ENCODE data around the gene EML5.

The EML5 gene

DNA sequence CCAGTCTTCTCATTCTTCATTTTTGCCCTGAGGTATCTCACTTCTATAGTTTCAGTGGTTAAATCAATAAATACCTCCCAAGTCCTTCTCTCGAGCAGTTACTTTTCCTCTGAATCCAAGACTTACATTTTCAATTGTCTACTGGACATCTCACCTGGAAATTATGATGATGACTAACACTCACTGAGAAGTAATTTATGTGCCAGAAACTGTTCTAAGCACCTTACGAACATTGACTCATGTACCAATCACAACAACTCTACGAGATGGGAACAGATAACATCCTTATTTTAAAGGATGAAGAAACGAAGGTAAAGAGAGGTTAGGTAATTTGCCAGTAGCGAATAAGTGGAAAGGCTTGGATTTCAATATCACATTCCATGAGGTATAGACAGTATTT lies 94.1 kb downstream of the EML5 start:
- ChIA-PET CTCF (no interaction called here), POLR2A (no interaction called here)
- no peak for TF ChIP-seq ZNF18 (tag by site-specific recombination; IDR thresholded peaks at IDR 0.05)
- no peak for TF ChIP-seq KLF10 (tag by site-specific recombination; IDR thresholded peaks at IDR 0.05)
- TF ChIP-seq, protein P1, sequence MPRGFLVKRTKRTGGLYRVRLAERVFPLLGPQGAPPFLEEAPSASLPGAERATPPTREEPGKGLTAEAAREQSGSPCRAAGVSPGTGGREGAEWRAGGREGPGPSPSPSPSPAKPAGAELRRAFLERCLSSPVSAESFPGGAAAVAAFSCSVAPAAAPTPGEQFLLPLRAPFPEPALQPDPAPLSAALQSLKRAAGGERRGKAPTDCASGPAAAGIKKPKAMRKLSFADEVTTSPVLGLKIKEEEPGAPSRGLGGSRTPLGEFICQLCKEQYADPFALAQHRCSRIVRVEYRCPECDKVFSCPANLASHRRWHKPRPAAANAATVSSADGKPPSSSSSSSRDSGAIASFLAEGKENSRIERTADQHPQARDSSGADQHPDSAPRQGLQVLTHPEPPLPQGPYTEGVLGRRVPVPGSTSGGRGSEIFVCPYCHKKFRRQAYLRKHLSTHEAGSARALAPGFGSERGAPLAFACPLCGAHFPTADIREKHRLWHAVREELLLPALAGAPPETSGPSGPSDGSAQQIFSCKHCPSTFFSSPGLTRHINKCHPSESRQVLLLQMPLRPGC (tag by site-specific recombination; IDR thresholded peaks at IDR 0.05), result no peak
- TF ChIP-seq, protein P2, sequence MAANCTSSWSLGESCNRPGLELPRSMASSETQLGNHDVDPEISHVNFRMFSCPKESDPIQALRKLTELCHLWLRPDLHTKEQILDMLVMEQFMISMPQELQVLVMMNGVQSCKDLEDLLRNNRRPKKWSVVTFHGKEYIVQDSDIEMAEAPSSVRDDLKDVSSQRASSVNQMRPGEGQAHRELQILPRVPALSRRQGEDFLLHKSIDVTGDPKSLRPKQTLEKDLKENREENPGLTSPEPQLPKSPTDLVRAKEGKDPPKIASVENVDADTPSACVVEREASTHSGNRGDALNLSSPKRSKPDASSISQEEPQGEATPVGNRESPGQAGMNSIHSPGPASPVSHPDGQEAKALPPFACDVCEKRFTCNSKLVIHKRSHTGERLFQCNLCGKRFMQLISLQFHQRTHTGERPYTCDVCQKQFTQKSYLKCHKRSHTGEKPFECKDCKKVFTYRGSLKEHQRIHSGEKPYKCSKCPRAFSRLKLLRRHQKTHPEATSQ (tag by site-specific recombination; IDR thresholded peaks at IDR 0.05), result no peak
- TF ChIP-seq HOXA7 (CRISPR knock-in tag; IDR thresholded peaks at IDR 0.05; ENCODE audit: borderline replicate concordance), result no peak
- no peak for TF ChIP-seq ZNF335 (tag by site-specific recombination; conservative IDR thresholded peaks at IDR 0.05)
- no peak for TF ChIP-seq ZNF157 (tag by site-specific recombination; IDR thresholded peaks at IDR 0.05)
- no peak for TF ChIP-seq ZNF311 (tag by site-specific recombination; IDR thresholded peaks at IDR 0.05; ENCODE audit: borderline replicate concordance)
- TF ChIP-seq ZEB2 (tag by site-specific recombination; IDR thresholded peaks at IDR 0.05), result no peak
- no peak for TF ChIP-seq ZNF624 (tag by site-specific recombination; IDR thresholded peaks at IDR 0.05)
- TF ChIP-seq ZNF707 (tag by site-specific recombination; IDR thresholded peaks at IDR 0.05), result no peak
- TF ChIP-seq KLF7 (tag by site-specific recombination; IDR thresholded peaks at IDR 0.05; ENCODE audit: borderline replicate concordance), result no peak
- no peak for TF ChIP-seq ZNF214 (tag by site-specific recombination; IDR thresholded peaks at IDR 0.05; ENCODE audit: borderline replicate concordance)

DNA sequence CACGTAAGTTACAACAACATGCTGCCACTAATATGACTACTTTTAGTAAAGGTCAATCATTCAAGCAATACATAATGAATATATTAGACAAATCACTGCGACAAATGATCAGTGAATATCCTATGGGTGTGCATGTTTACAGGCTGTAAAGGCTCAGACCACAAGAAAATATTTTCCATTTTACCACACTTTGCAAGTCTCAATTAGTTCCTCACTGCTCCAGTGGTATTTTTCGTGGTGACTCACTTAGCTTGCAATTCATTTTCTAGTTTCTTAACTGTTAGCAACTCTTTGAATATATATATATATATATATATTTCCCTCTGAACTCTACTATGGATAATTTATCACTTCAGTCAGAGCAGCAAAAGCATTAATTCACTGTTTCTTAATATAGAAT lies 96.9 kb downstream of the EML5 start:
- TF ChIP-seq ZNF221 (tag by site-specific recombination; IDR thresholded peaks at IDR 0.05; ENCODE audit: borderline replicate concordance) (no peak), ZNF157 (tag by site-specific recombination; IDR thresholded peaks at IDR 0.05) (no peak), ZNF211 (tag by site-specific recombination; IDR thresholded peaks at IDR 0.05; ENCODE audit: low read depth) (no peak), BCL11A (tag by site-specific recombination; IDR thresholded peaks at IDR 0.05; ENCODE audit: low read depth) (no peak), ZNF792 (tag by site-specific recombination; IDR thresholded peaks at IDR 0.05) (no peak), ZNF473 (tag by site-specific recombination; IDR thresholded peaks at IDR 0.05) (no peak), ZNF2 (tag by site-specific recombination; IDR thresholded peaks at IDR 0.05) (no peak), ZNF621 (tag by site-specific recombination; IDR thresholded peaks at IDR 0.05) (no peak), ZNF701 (tag by site-specific recombination; IDR thresholded peaks at IDR 0.05) (no peak), YY2 (tag by site-specific recombination; IDR thresholded peaks at IDR 0.05) (no peak), ZSCAN30 (tag by site-specific recombination; IDR thresholded peaks at IDR 0.05) (no peak)
- TF ChIP-seq, protein P3, sequence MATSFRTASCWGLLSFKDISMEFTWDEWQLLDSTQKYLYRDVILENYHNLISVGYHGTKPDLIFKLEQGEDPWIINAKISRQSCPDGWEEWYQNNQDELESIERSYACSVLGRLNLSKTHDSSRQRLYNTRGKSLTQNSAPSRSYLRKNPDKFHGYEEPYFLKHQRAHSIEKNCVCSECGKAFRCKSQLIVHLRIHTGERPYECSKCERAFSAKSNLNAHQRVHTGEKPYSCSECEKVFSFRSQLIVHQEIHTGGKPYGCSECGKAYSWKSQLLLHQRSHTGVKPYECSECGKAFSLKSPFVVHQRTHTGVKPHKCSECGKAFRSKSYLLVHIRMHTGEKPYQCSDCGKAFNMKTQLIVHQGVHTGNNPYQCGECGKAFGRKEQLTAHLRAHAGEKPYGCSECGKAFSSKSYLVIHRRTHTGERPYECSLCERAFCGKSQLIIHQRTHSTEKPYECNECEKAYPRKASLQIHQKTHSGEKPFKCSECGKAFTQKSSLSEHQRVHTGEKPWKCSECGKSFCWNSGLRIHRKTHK (tag by site-specific recombination; IDR thresholded peaks at IDR 0.05), result no peak
- Histone ChIP-seq H3K9me3 (ENCODE audit: control insufficient read depth, insufficient read depth, low read depth, low read length) (no peaks in the 10 kb centered on the region), H3K27ac (ENCODE audit: extremely low read depth, low read depth, low read length) (no peak overlapping the region), H3K36me3 (ENCODE audit: control insufficient read depth in 2 of 2, insufficient read depth in 1 of 2, low read length in 2 of 2) (no peaks in the 10 kb centered on the region), H3K4me1 (ENCODE audit: control insufficient read depth, insufficient read depth, low read length) (no peaks in the 10 kb centered on the region), H3K4me3 (ENCODE audit: low read depth, low read length) (no peak overlapping the region)
- CTCF ChIA-PET, result no interaction called here
- POLR2A ChIA-PET, result no interaction called here

More for the DNA sequence above, 94.1 kb downstream of the EML5 start:
- H3K36me3 ChIP-seq (ENCODE audit: control insufficient read depth in 2 of 2, insufficient read depth in 1 of 2, low read length in 2 of 2), result no peaks in the 10 kb centered on the region
- no peaks in the 10 kb centered on the region for H3K9me3 ChIP-seq (ENCODE audit: control insufficient read depth, insufficient read depth, low read depth, low read length)
- no peak overlapping the region for H3K27ac ChIP-seq (ENCODE audit: extremely low read depth, low read depth, low read length)
- H3K4me1 ChIP-seq (ENCODE audit: control insufficient read depth, insufficient read depth, low read length), result no peaks in the 10 kb centered on the region
- H3K4me3 ChIP-seq (ENCODE audit: low read depth, low read length), result no peak overlapping the region

Data from HEK293 (cell line).